Bone marrow (tissue), 2 donors: ENCODE results near the gene KCNT2.
"Not testable (repeated sequence)": the region's sequence is repeated elsewhere in the genome, so short reads cannot be mapped to it uniquely, and the experiment has no call there.

Experiments
- DNase-seq, 2 donors: peaks; one replicate each; lab custom pipeline; 2025; lab: John Stamatoyannopoulos, UW

KCNT2 gene

GRCh38 chr1:196513821-196514220 is 94.4 kb downstream of the KCNT2 start:
- DNase-seq: no peak

GRCh38 chr1:196510451-196510850 is 97.8 kb downstream of the KCNT2 start:
- no peak for DNase-seq

GRCh38 chr1:196504224-196504623 is 104.0 kb downstream of the KCNT2 start:
- DNase-seq: not testable (repeated sequence)

GRCh38 chr1:196502437-196502836 is 105.8 kb downstream of the KCNT2 start:
- DNase-seq: no peak

- no peak for DNase-seq
Measured at GRCh38 chr1:196501760-196502428, 106.3 kb downstream of the KCNT2 start.

- DNase-seq: no peak
Measured at GRCh38 chr1:196497817-196498216, 110.4 kb downstream of the KCNT2 start.

GRCh38 chr1:196494766-196495165 is 113.5 kb downstream of the KCNT2 start:
- no peak for DNase-seq

- DNase-seq: no peak
Measured at GRCh38 chr1:196493881-196494280, 114.4 kb downstream of the KCNT2 start.

GRCh38 chr1:196488579-196488978 is 119.7 kb downstream of the KCNT2 start:
- DNase-seq: no peak

- DNase-seq: no peak
Measured at GRCh38 chr1:196486346-196486745, 121.9 kb downstream of the KCNT2 start.

GRCh38 chr1:196481616-196482015 is 126.6 kb downstream of the KCNT2 start:
- DNase-seq: no peak

- no peak for DNase-seq
Measured at GRCh38 chr1:196477262-196477661, 131.0 kb downstream of the KCNT2 start.

GRCh38 chr1:196467230-196467925 is 140.9 kb downstream of the KCNT2 start:
- no peak for DNase-seq

GRCh38 chr1:196466654-196467053 is 141.6 kb downstream of the KCNT2 start:
- no peak for DNase-seq

GRCh38 chr1:196466166-196466565 is 142.1 kb downstream of the KCNT2 start:
- no peak for DNase-seq

GRCh38 chr1:196464480-196464941 is 143.7 kb downstream of the KCNT2 start:
- DNase-seq: no peak

- DNase-seq: no peak
Measured at GRCh38 chr1:196462086-196462485, 146.2 kb downstream of the KCNT2 start.

GRCh38 chr1:196461521-196461920 is 146.7 kb downstream of the KCNT2 start:
- DNase-seq: no peak

- no peak for DNase-seq
Measured at GRCh38 chr1:196459383-196459782, 148.9 kb downstream of the KCNT2 start.

GRCh38 chr1:196454792-196455191 is 153.4 kb downstream of the KCNT2 start:
- no peak for DNase-seq

GRCh38 chr1:196451103-196451502 is 157.1 kb downstream of the KCNT2 start:
- no peak for DNase-seq

- no peak for DNase-seq
Measured at GRCh38 chr1:196450143-196451095, 157.8 kb downstream of the KCNT2 start.
